ENCODE measurements around the gene VPS8.

DNA sequence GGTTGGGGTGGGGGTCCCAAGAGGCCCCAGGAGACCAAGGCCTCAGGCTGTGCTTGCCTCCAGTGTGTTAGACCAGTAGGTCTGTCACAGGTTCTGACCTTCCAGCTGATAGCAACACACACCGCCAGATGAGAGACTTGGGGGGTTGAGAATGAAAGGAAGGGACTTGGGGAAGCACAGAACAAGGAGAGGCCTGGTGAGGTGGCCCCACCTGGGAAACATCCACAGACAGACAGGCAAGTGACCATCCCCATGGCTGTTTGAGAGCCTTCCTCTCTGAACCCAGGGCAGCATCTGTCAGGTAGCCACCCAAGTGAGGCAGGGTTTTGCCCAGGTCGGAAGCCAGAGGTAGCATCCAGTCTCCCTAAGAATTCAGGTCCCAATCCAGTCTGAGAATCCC is 35.0 kb upstream of the VPS8 start:
- TF ChIP-seq, protein P1, sequence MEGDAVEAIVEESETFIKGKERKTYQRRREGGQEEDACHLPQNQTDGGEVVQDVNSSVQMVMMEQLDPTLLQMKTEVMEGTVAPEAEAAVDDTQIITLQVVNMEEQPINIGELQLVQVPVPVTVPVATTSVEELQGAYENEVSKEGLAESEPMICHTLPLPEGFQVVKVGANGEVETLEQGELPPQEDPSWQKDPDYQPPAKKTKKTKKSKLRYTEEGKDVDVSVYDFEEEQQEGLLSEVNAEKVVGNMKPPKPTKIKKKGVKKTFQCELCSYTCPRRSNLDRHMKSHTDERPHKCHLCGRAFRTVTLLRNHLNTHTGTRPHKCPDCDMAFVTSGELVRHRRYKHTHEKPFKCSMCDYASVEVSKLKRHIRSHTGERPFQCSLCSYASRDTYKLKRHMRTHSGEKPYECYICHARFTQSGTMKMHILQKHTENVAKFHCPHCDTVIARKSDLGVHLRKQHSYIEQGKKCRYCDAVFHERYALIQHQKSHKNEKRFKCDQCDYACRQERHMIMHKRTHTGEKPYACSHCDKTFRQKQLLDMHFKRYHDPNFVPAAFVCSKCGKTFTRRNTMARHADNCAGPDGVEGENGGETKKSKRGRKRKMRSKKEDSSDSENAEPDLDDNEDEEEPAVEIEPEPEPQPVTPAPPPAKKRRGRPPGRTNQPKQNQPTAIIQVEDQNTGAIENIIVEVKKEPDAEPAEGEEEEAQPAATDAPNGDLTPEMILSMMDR (tag by site-specific recombination; IDR thresholded peaks at IDR 0.05) = no peak
- TF ChIP-seq, protein P2, sequence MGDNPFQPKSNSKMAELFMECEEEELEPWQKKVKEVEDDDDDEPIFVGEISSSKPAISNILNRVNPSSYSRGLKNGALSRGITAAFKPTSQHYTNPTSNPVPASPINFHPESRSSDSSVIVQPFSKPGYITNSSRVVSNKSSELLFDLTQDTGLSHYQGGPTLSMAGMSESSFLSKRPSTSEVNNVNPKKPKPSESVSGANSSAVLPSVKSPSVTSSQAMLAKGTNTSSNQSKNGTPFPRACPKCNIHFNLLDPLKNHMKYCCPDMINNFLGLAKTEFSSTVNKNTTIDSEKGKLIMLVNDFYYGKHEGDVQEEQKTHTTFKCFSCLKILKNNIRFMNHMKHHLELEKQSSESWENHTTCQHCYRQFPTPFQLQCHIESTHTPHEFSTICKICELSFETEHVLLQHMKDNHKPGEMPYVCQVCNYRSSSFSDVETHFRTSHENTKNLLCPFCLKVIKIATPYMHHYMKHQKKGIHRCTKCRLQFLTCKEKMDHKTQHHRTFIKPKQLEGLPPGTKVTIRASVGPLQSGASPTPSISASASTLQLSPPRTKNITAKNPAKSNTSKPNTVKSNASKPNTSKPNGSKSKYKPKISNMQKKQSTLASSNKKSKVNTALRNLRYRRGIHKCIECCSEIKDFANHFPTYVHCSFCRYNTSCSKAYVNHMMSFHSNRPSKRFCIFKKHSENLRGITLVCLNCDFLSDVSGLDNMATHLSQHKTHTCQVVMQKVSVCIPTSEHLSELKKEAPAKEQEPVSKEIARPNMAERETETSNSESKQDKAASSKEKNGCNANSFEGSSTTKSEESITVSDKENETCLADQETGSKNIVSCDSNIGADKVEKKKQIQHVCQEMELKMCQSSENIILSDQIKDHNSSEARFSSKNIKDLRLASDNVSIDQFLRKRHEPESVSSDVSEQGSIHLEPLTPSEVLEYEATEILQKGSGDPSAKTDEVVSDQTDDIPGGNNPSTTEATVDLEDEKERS (tag by site-specific recombination; IDR thresholded peaks at IDR 0.05) = no peak
- TF ChIP-seq SCRT2 (tag by site-specific recombination; IDR thresholded peaks at IDR 0.05) (no peak), MYNN (tag by site-specific recombination; IDR thresholded peaks at IDR 0.05; ENCODE audit: borderline replicate concordance) (no peak), MEIS1 (CRISPR knock-in tag; IDR thresholded peaks at IDR 0.05; ENCODE audit: borderline replicate concordance) (no peak), ZSCAN30 (tag by site-specific recombination; IDR thresholded peaks at IDR 0.05) (no peak), ELK4 (IDR thresholded peaks at IDR 0.05; ENCODE audit: borderline replicate concordance, low read depth, low read length) (no peak)

Measured in HEK293 (cell line).